NCI-H146 treated with DMSO at 0.1 percent for 48 hours (cell line): ENCODE data around the gene ARHGAP25.

Experiments used
- DNase-seq: peaks from one replicate; lab custom pipeline; 2025; ENCODE audit not compliant: unreplicated experiment; lab: John Stamatoyannopoulos, UW

ARHGAP25 gene

GRCh38 chr2:68716604-68717304 is 17.9 kb upstream of the ARHGAP25 start:
- no peak for DNase-seq

GRCh38 chr2:68717305-68717661 is 17.3 kb upstream of the ARHGAP25 start:
- DNase-seq = no peak

GRCh38 chr2:68719912-68720311 is 14.7 kb upstream of the ARHGAP25 start:
- no peak for DNase-seq

- DNase-seq = no peak
Measured at GRCh38 chr2:68720665-68721064, 13.9 kb upstream of the ARHGAP25 start.

- DNase-seq = peak; percentile 23
Measured at GRCh38 chr2:68721482-68722101, 13.0 kb upstream of the ARHGAP25 start.

- no peak for DNase-seq
Measured at GRCh38 chr2:68722712-68723111, 11.9 kb upstream of the ARHGAP25 start.

- no peak for DNase-seq
Measured at GRCh38 chr2:68723181-68723580, 11.4 kb upstream of the ARHGAP25 start.

- no peak for DNase-seq
Measured at GRCh38 chr2:68726100-68726499, 8.5 kb upstream of the ARHGAP25 start.

GRCh38 chr2:68726608-68727367 is 7.8 kb upstream of the ARHGAP25 start:
- no peak for DNase-seq

- DNase-seq = no peak
Measured at GRCh38 chr2:68727683-68728375, 6.8 kb upstream of the ARHGAP25 start.

GRCh38 chr2:68730828-68731227 is 3.8 kb upstream of the ARHGAP25 start:
- DNase-seq = no peak

- DNase-seq = no peak
Measured at GRCh38 chr2:68732036-68732932, 2.3 kb upstream of the ARHGAP25 start.

- no peak for DNase-seq
Measured at GRCh38 chr2:68733365-68733764, 1.2 kb upstream of the ARHGAP25 start.

- no peak for DNase-seq
Measured at GRCh38 chr2:68734176-68734575, 435 bp upstream of the ARHGAP25 start.

- peak; percentile 45 for DNase-seq
Measured at GRCh38 chr2:68736086-68736485, 1.5 kb downstream of the ARHGAP25 start.

- DNase-seq = no peak
Measured at GRCh38 chr2:68737711-68738110, 3.1 kb downstream of the ARHGAP25 start.

GRCh38 chr2:68738906-68739594 is 4.4 kb downstream of the ARHGAP25 start:
- DNase-seq = no peak

- DNase-seq = no peak
Measured at GRCh38 chr2:68739595-68740399, 5.2 kb downstream of the ARHGAP25 start.

- DNase-seq = no peak
Measured at GRCh38 chr2:68740400-68740914, 5.8 kb downstream of the ARHGAP25 start.
